RWPE1 (cell line): ENCODE results near the gene KIF15.

Experiments used
- CTCF ChIA-PET: fragments of 350-600 bp; sonication (Branson Sonifier 250); formaldehyde crosslinking; extraction: SDS; loops from one replicate; lab custom pipeline; 2021; lab: Yijun Ruan, JAX
- POLR2A ChIA-PET: fragments of 400-600 bp; formaldehyde crosslinking; extraction: SDS; loops from one replicate; lab custom pipeline; 2020; ENCODE audit warnings: antibody characterized with exemption; ENCODE audit not compliant: low non-redundant PET; lab: Yijun Ruan, JAX
- DNase-seq: peaks from one replicate; pipeline ENCODE4 v3.0.0; 2012; ENCODE audit warnings: low spot score
- H3K27ac ChIP-seq: fragments of 450-650 bp; 2 replicates; pipeline ENCODE4 v1.5.1; 2017
- CTCF ChIP-seq: fragments of 450-650 bp; conservative IDR thresholded peaks from 2 replicates; pipeline ENCODE4 v1.5.1; 2017; ENCODE audit warnings: low read depth, mild to moderate bottlenecking

The KIF15 gene

GRCh38 chr3:44734646-44735168 lies 26.9 kb upstream of the KIF15 start:
- ChIA-PET POLR2A (no interaction called here), CTCF (no interaction called here)
- no peak for DNase-seq
- TF ChIP-seq CTCF, result no peak
- H3K27ac ChIP-seq, result no peak overlapping the region

GRCh38 chr3:44761101-44761423 lies 532 bp upstream of the KIF15 start:
- POLR2A ChIA-PET, result interaction anchor here (0.9 kb wide), 1 partner anchor 109 kb away, joined by 8 read pairs; no protein-coding TSS in a partner anchor
- H3K27ac ChIP-seq, result peak overlapping the region; percentile 87
- TF ChIP-seq CTCF, result no peak
- DNase-seq, result no peak
- CTCF ChIA-PET, result no interaction called here

GRCh38 chr3:44762170-44762677 lies 630 bp downstream of the KIF15 start:
- DNase-seq, result no peak
- CTCF ChIA-PET, result interaction anchor here (0.5 to 0.6 kb wide), 2 partner anchors 15 to 96 kb away, joined by 3 read pairs; no protein-coding TSS in a partner anchor
- POLR2A ChIA-PET, result no interaction called here
- TF ChIP-seq CTCF, result no peak
- H3K27ac ChIP-seq, result peak overlapping the region; percentile 87

- POLR2A ChIA-PET, result no interaction called here
- no peak for TF ChIP-seq CTCF
- no peak overlapping the region for H3K27ac ChIP-seq
- no peak for DNase-seq
- CTCF ChIA-PET, result interaction anchor here (0.6 kb wide), 1 partner anchor 96 kb away, joined by 3 read pairs; no protein-coding TSS in a partner anchor
Measured at GRCh38 chr3:44762690-44763089, 1.1 kb downstream of the KIF15 start.

GRCh38 chr3:44764248-44764647 lies 2.7 kb downstream of the KIF15 start:
- DNase-seq, result no peak
- H3K27ac ChIP-seq, result no peak overlapping the region
- TF ChIP-seq CTCF, result no peak
- CTCF ChIA-PET, result no interaction called here
- POLR2A ChIA-PET, result no interaction called here

GRCh38 chr3:44771424-44772098 lies 10.0 kb downstream of the KIF15 start:
- no peak for TF ChIP-seq CTCF
- DNase-seq, result no peak
- POLR2A ChIA-PET, result no interaction called here
- CTCF ChIA-PET, result no interaction called here
- no peak overlapping the region for H3K27ac ChIP-seq
